ENCODE results near the gene CCL18. TPM values are rescaled to one million over a fixed set of nuclear protein-coding genes. Genes with fewer than 3 reads are reported as not detected.

Gene CCL18
- total and polyA plus RNA-seq, 10 of the 15 experiments (the other 5 are each of a cell fraction or from before 2014, with no cell fraction given) = 0.26 TPM; not detected in 9

DNA sequence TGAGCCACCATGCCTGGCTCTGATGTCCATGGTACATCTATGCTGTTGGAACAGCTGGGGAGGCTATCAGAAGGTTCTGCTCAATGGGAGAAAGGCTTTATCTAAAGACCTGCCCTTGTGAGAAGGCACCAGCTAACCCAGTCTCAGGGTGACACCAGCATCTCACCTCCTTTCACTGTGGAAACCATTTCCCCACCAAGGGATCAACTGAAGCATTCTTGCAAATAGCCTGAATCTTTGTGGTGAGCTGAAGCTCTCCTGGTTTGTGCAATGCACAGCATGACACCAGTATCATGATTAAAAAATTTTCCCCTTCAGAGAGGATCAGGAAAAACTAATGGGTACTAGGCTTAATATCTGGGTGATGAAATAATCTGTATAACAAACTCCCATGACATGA, 5.1 kb downstream of the CCL18 start (continued):
- TF ChIP-seq YBX1 (IDR thresholded peaks at IDR 0.05) = no peak
- TF ChIP-seq, protein P1, sequence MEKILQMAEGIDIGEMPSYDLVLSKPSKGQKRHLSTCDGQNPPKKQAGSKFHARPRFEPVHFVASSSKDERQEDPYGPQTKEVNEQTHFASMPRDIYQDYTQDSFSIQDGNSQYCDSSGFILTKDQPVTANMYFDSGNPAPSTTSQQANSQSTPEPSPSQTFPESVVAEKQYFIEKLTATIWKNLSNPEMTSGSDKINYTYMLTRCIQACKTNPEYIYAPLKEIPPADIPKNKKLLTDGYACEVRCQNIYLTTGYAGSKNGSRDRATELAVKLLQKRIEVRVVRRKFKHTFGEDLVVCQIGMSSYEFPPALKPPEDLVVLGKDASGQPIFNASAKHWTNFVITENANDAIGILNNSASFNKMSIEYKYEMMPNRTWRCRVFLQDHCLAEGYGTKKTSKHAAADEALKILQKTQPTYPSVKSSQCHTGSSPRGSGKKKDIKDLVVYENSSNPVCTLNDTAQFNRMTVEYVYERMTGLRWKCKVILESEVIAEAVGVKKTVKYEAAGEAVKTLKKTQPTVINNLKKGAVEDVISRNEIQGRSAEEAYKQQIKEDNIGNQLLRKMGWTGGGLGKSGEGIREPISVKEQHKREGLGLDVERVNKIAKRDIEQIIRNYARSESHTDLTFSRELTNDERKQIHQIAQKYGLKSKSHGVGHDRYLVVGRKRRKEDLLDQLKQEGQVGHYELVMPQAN (conservative IDR thresholded peaks at IDR 0.05) = no peak

- Histone ChIP-seq H3K9ac (ENCODE audit: control insufficient read depth, insufficient read depth, low read length) (no peak overlapping the region), H3K9me3 (replicated peaks; ENCODE audit: control insufficient read depth, insufficient read depth, low read length) (no peaks in the 10 kb centered on the region; the same call in 2 of the 3 replicates), H2AFZ (ENCODE audit: control insufficient read depth, low read depth, low read length) (no peak overlapping the region; the same call in 1 of the 2 replicates), H3K79me2 (ENCODE audit: control insufficient read depth, insufficient read depth, low read length) (no peaks in the 10 kb centered on the region), H3K4me2 (ENCODE audit: control insufficient read depth, insufficient read depth) (no peak overlapping the region), H3K4me3 (no peak overlapping the region), H3K27me3 (replicated peaks in 1 of 2; ENCODE audit: control insufficient read depth in 2 of 2, insufficient read depth in 2 of 2, low read length in 1 of 2) (0 out of 4 replicates have a peak, but pooled peaks cover 0 to 2% of the 10 kb centered on the region in 2 experiments), H4K20me1 (ENCODE audit: control insufficient read depth, insufficient read depth) (no peaks in the 10 kb centered on the region), H3K4me1 (ENCODE audit: control insufficient read depth, insufficient read depth, low read length) (peaks cover 11% of the 10 kb centered on the region), H3K36me3 (ENCODE audit: control insufficient read depth in 2 of 2, insufficient read depth in 2 of 2, low read length in 1 of 2) (no peaks in the 10 kb centered on the region), H3K27ac (ENCODE audit: control insufficient read depth, insufficient read depth) (no peak overlapping the region)
- BruUV-seq (replicated peaks) = no TSS peak
- ATAC-seq (no peak), DNase-seq (ENCODE audit: low read depth, low spot score) (no peak), FAIRE-seq (no peak)
- in situ Hi-C loops (cut with MboI) (loop anchor here (5.0 kb wide), 1 partner anchor 98 kb away; no protein-coding TSS in a partner anchor), intact Hi-C loops (cut with micrococcal nuclease; ENCODE audit: unreplicated experiment) (no loop called here)
- WGBS (ENCODE audit: insufficient coverage, insufficient replicate concordance, low lambda C conversion rate, missing lambda C conversion rate) = 26% methylated on average over 3 of the region's 3 CpGs
- POLR2A ChIA-PET = interaction anchor here (0.7 to 1.1 kb wide), 2 partner anchors 38 to 96 kb away, joined by 3 read pairs; no protein-coding TSS in a partner anchor
- SMC1A ChIA-PET (ENCODE audit: uncharacterized antibody, unreplicated experiment) = interaction anchor here (0.8 to 15.8 kb wide), 8 partner anchors 21 to 122 kb away, joined by 3 to 341 read pairs (median 4); partner anchors contain the start of genes CCL16 and CCL4
- RAD21 ChIA-PET (ENCODE audit: unreplicated experiment) = interaction anchor here (0.6 to 6.0 kb wide), 7 partner anchors 18 to 101 kb away, joined by 3 to 98 read pairs (median 26); partner anchors contain the start of gene CCL3
- CTCF ChIA-PET = interaction anchor here (1.0 to 14.1 kb wide), 5 partner anchors 11 to 220 kb away, joined by 3 to 392 read pairs (median 61); partner anchors contain the start of genes CCL16 and CCL3
- no peak for TF ChIP-seq CEBPZ (IDR thresholded peaks at IDR 0.05; ENCODE audit: low read depth, low read length)
- TF ChIP-seq, protein P2, sequence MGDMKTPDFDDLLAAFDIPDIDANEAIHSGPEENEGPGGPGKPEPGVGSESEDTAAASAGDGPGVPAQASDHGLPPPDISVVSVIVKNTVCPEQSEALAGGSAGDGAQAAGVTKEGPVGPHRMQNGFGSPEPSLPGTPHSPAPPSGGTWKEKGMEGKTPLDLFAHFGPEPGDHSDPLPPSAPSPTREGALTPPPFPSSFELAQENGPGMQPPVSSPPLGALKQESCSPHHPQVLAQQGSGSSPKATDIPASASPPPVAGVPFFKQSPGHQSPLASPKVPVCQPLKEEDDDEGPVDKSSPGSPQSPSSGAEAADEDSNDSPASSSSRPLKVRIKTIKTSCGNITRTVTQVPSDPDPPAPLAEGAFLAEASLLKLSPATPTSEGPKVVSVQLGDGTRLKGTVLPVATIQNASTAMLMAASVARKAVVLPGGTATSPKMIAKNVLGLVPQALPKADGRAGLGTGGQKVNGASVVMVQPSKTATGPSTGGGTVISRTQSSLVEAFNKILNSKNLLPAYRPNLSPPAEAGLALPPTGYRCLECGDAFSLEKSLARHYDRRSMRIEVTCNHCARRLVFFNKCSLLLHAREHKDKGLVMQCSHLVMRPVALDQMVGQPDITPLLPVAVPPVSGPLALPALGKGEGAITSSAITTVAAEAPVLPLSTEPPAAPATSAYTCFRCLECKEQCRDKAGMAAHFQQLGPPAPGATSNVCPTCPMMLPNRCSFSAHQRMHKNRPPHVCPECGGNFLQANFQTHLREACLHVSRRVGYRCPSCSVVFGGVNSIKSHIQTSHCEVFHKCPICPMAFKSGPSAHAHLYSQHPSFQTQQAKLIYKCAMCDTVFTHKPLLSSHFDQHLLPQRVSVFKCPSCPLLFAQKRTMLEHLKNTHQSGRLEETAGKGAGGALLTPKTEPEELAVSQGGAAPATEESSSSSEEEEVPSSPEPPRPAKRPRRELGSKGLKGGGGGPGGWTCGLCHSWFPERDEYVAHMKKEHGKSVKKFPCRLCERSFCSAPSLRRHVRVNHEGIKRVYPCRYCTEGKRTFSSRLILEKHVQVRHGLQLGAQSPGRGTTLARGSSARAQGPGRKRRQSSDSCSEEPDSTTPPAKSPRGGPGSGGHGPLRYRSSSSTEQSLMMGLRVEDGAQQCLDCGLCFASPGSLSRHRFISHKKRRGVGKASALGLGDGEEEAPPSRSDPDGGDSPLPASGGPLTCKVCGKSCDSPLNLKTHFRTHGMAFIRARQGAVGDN (IDR thresholded peaks at IDR 0.05) = no peak
- TF ChIP-seq NRF1 (conservative IDR thresholded peaks at IDR 0.05; ENCODE audit: low read depth, low read length) = no peak
- no peak for TF ChIP-seq TAF1 (IDR thresholded peaks at IDR 0.05; ENCODE audit: borderline replicate concordance, low read depth, low read length)
- no peak for TF ChIP-seq RCOR1 (conservative IDR thresholded peaks at IDR 0.05; ENCODE audit: low read depth, low read length)
- no peak for TF ChIP-seq IRF4 (IDR thresholded peaks at IDR 0.05; ENCODE audit: low read depth, low read length)
- no peak for TF ChIP-seq KDM1A (IDR thresholded peaks at IDR 0.05; ENCODE audit: borderline replicate concordance)
- TF ChIP-seq BMI1 (IDR thresholded peaks at IDR 0.05; ENCODE audit: borderline replicate concordance) = no peak
- TF ChIP-seq MYB (IDR thresholded peaks at IDR 0.05; ENCODE audit: borderline replicate concordance, low read depth, low read length) = no peak
- no peak for TF ChIP-seq POLR2AphosphoS2 (IDR thresholded peaks at IDR 0.05; ENCODE audit: low read depth, low read length)
These were observed 6.4 kb downstream of the CCL18 start for GRCh38 chr17:36070427-36070826.

All from GM12878 (cell line).